ENCODE results near the gene VSTM5.

DNA sequence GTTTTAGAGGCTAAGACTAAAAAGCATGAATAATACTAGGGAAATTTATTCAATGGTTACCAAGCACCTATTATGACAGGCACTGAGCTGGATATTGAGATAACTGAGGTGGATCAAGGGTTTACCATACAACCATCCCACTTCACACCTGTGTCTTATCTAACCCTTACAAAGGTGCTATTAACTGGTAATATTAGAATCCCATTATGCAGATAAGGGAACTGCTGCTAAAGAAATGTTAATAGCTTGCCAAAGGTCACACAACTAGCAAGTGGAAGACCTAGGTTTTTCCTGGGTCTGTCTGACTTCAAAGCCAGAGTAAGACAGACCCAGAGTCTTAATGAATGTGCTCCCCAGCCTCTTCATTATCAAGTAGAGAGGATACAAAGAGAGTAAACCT is 21.1 kb upstream of the VSTM5 start:
- TF ChIP-seq, protein P1, sequence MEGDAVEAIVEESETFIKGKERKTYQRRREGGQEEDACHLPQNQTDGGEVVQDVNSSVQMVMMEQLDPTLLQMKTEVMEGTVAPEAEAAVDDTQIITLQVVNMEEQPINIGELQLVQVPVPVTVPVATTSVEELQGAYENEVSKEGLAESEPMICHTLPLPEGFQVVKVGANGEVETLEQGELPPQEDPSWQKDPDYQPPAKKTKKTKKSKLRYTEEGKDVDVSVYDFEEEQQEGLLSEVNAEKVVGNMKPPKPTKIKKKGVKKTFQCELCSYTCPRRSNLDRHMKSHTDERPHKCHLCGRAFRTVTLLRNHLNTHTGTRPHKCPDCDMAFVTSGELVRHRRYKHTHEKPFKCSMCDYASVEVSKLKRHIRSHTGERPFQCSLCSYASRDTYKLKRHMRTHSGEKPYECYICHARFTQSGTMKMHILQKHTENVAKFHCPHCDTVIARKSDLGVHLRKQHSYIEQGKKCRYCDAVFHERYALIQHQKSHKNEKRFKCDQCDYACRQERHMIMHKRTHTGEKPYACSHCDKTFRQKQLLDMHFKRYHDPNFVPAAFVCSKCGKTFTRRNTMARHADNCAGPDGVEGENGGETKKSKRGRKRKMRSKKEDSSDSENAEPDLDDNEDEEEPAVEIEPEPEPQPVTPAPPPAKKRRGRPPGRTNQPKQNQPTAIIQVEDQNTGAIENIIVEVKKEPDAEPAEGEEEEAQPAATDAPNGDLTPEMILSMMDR (IDR thresholded peaks at IDR 0.05) = no peak
- no peak for TF ChIP-seq POLR2A (IDR thresholded peaks at IDR 0.05)

All from body of pancreas (tissue), 4 donors.